HG03469 (cell line): Measurements from ENCODE around the gene PXDN.

Source experiments
- ATAC-seq: cut with Tn5 transposase; IDR thresholded peaks from one replicate; pipeline ENCODE4 v1.9.1; 2021; ENCODE audit warnings: mild to moderate bottlenecking, moderate library complexity, moderate number of reproducible peaks; ENCODE audit not compliant: unreplicated experiment

The PXDN gene

DNA sequence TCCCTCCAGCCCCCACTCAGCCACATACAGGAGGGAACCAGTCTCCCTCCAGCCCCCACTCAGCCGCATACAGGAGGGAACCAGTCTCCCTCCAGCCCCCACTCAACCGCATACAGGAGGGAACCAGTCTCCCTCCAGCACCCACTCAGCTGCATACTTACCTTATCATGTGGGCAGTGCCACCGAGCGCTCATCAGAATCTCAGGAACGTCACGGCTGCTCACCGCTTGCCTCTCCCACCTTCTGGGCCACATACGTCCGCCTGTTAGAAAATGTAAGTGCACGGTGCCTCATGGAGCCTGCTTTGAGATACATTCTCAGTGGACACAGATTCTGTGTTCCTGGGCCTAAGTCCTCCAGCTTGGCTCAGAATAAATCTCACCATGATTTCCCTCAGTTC, 124.8 kb downstream of the PXDN start:
- no peak for ATAC-seq

DNA sequence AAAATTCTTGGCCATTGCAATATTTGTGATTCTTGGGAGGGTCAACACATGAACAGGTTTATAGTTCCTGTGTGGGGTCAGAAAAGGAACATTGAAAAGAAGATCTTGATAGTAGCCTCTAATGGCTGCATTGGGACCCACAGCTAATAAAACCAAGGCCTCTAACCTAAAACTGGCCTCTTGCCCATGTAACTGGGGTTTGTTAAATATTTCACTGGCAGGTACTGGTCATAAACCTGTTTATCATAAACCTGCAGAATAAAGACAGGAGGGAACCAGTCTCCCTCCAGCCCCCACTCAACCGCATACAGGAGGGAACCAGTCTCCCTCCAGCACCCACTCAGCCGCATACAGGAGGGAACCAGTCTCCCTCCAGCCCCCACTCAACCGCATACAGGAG, 125.3 kb downstream of the PXDN start:
- ATAC-seq: no peak

DNA sequence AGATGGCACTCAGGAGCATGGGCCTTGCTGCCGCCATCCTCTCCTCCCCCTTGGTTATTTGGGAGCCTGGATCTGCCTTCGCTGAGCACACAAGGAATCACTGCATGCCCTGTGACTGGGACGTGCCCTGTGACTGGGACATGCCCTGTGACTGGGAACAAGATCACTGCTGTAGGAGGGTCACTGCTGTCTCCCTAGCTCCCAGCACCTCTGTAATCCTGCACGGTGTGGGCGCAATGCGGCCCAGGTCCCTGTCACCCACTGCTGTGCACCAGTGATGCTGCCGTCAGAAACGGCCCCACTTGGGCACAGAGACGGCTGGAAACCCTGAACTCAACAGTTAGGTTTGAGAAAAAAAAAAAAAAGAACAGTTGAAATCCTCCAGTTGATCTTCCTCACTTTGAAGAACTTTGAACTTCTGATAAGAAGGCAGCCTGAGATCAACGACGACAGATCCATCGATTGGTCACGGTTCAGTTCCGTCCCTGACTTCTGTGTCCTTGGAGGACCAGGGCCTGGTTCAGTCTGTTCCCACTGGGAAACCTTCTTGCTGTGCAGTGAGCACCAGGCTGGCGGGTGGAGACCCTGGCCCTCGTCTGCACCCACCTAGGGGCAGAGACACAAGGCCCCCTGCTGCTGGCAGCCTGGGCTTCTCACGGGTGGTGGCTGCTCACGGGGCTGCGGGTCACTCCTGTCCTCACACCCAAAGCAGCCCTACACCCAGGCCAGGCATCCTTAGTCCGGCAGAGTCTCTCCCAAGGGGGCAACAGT, 125.9 kb downstream of the PXDN start:
- no peak for ATAC-seq

GRCh38 chr2:1617425-1618021, 126.8 kb downstream of the PXDN start:
- no peak for ATAC-seq

GRCh38 chr2:1614564-1614963, 129.8 kb downstream of the PXDN start:
- no peak for ATAC-seq

DNA sequence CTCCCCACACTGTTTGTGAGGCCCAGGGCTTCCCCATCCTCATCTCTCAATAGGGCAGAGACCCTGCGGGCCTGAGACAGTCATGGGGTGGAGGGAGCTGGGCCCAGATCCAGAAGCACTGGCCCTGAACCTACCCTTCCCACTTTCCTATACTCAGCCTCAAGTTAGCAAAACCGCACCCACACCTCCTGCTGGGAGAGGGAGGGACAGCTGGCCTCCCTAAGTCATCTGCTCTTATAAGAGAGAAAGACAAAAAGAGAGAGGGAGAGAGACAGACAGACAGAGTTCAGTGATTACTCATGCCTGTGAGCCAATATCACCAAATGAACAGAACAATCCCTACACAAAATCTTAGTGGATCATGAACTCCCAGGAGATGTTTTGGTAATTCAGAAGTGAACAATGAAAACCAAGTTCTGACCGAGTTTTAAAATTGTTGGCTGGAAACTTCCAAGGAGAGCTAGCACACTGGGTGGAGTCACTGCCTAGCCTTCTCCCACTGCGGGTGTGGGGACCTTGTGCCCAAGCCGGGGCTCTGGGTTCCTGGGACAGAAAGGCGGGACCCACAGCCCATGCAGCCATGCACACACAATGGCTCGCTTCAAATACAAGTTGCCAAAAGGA, 130.5 kb downstream of the PXDN start:
- no peak for ATAC-seq

DNA sequence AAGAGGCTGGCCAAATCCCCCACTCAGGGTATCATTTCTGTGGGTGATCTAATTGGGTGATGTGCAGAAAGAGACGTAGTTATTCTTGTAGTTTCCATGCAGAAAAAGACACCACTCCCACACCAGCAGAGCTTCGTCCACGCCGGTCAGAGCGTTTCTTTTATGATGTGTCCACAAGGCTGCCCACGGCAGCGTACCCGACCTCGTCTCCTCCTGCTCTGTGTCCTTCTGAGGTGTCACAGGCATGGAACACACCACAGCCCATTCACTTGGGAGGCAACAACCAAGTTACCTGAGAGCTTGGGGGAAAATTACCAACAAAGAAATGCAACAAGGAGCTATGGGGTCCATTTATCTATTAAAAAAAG, 131.3 kb downstream of the PXDN start:
- ATAC-seq: no peak

DNA sequence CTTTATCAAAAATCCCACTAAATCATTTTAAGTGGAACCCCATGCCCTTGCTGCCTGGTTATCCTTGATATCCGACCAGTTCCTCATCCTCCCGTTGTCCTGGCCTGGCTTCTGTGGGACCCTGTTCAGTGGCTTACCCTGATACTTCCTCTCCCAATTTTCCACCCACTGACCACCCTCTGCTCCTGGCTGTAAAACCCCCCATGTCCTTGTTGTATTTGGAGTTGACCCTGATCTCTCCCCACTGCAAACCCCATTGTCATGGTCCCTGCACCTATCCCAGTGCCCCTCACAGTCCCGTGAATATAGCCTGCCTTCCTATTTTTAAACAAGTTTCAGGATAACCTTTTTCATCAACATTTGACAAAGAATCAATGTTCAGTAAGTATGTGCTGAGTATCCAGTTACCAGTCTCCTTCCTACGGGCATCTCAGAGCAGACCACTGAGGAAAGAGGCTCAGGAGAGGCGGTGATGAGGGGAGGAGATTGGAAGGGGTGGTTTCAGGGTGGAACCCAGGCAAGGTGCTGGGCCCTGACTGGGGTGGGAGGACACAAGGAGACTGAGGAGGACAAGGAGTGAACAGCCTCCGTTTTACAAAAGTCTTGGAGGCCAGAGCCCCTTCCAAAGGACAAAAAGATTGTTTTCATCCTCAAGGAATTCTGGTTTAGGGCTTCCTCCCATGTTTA, 131.8 kb downstream of the PXDN start:
- ATAC-seq: no peak

DNA sequence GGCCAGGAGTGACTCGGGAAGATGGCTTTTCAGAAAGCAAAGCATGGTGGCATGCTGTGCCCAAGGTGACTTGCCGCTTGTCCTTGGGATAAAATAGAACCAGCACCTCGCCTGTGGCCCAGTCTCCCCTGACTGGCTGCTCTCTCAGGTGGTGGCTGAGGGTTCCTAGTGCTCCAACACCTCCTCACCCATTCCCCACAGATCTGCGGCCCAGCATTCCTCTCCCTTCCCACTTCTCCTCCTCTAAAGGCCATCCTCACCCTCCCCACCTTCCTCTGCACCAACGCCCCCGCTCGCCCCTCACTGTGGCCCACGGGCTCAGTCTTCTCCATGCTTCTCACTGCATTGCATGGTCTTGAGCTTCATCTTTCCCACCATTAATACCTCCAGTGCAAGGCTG, 132.4 kb downstream of the PXDN start:
- no peak for ATAC-seq

DNA sequence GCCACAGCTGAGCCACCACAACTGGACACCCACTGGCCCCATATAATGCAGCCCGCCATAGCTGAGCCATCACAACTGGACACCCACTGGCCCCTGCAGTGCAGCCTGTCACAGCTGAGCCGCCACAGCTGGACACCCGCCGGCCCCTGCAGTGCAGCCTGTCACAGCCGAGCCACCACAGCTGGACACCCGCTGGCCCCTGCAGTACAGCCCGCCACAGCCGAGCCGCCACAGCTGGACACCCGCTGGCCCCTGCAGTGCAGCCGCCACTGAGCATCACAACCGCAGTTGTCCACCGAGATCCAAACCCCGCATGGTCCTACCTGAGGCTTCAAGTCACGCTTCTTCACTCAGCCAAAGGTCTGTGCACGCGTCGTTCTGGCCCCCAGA, 134.2 kb downstream of the PXDN start:
- ATAC-seq: no peak

- ATAC-seq: no peak
These were observed 134.7 kb downstream of the PXDN start for GRCh38 chr2:1609485-1610095.

DNA sequence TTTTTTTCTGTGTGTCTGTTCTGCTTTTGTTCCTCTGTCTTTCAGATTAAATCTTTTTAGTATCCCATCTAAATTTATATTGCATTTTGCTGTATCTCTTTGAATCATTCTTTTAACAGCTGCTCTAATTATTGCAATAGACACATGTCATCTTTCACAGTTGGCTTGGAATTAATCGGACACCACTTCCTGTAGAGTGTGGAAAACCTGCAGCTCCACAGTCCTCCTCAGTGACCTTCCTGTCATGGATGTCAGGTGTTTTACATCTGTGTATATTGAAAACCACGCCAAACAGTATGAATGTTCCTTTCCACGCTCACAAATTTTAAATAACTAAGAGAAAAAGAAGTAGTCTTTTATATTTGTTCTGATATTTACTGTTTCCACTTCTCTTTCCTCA, 135.3 kb downstream of the PXDN start:
- no peak for ATAC-seq

- no peak for ATAC-seq
These were observed 136.2 kb downstream of the PXDN start for GRCh38 chr2:1607971-1608688.

GRCh38 chr2:1607236-1607920, 136.9 kb downstream of the PXDN start:
- ATAC-seq: no peak

- ATAC-seq: no peak
These were observed 137.7 kb downstream of the PXDN start for GRCh38 chr2:1606421-1607235.

- no peak for ATAC-seq
These were observed 138.3 kb downstream of the PXDN start for GRCh38 chr2:1606046-1606400.

DNA sequence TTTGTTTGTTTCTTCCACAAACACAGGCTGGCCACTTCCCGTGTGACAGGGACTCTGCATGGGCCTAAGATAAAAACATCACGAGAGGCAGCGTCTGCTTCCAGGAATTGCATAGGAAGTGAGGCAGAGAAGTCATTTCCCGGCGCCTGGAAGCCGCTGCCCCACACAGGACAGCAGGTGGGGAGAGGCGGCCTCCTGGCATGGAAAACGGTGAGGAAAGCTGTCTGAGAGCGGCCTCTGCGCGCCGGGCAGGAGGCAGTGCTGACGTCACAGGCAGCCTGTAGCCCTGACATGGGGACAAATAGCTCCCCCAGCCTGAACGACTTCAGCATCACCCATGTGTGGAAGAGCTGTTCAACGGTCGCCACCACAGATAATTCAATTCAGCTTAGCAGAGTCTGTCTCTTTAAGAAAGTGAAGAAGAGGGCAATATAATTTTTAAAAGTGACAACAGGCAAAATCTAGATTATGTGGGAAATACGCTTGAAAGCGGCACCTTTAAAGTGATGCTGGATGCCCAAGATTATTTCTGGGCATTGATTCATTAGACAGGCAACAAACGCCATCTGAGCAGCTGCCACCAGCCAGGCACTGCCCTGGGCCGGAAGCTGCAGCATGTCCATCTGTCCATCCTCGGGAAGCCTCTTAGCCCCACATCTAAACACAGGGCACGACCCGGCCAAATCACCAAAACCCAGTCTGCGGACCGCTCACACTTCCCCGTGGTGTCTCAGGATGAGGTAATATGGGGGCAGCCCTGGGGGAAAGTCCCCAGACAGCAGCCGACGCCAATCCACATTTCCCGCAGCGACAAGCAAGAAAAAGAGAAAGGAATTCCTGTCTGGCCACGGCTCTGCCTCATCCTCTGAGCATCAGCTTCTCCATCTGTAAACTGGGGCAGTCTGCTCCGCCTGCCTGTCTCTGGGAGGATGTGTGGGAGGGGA, 138.9 kb downstream of the PXDN start:
- ATAC-seq: no peak

DNA sequence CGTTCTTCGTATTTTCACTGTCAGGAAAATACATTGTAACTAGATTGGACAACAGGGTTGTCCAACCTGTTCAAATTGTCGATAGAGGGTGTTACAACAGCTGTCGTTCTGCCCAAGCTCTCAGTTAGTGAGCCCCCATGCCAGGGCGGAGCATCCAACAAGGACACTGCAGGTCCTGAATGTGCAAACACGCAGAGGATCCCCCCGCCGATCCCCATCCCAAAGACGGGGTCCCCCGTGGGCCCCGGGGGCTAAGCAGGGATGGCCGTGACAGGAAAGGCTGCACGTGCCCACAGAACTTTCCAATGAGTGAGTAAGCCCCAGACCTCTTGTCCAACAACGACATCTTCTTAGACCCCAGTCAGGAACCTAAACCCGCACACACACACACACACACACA, 140.8 kb downstream of the PXDN start:
- ATAC-seq: no peak
